Mesothelial cell of epicardium (in vitro differentiated cells): Measurements from ENCODE around the gene LONRF2. TPM values are rescaled to one million over a fixed set of nuclear protein-coding genes. Genes with fewer than 3 reads are reported as not detected.

ENCODE experiments used
- DNase-seq, 2 experiments: peaks; one replicate each; pipeline ENCODE4 v3.0.0; 2021; ENCODE audit warnings: low spot score in 2 of 2; ENCODE audit not compliant: unreplicated experiment in 2 of 2
- H3K27ac Mint-ChIP-seq: 2 replicates; pipeline ENCODE4 v1.8.0; 2021; ENCODE audit warnings: mixed read lengths
- H3K27me3 Mint-ChIP-seq: 2 replicates; pipeline ENCODE4 v1.8.0; 2021; ENCODE audit warnings: low read depth, mixed read lengths
- H3K36me3 Mint-ChIP-seq: 2 replicates; pipeline ENCODE4 v1.8.0; 2021; ENCODE audit warnings: mixed read lengths
- H3K4me1 Mint-ChIP-seq: 2 replicates; pipeline ENCODE4 v1.8.0; 2021; ENCODE audit warnings: mixed read lengths
- H3K4me3 Mint-ChIP-seq: 2 replicates; pipeline ENCODE4 v1.8.0; 2021; ENCODE audit warnings: mild to moderate bottlenecking, moderate library complexity, mixed read lengths
- H3K9me3 Mint-ChIP-seq: 2 replicates; pipeline ENCODE4 v1.8.0; 2021; ENCODE audit warnings: mixed read lengths
- CTCF ChIP-seq: fragments of 200-600 bp; sonication (generic); IDR thresholded peaks from one replicate; pipeline ENCODE4 v1.5.0; 2021; ENCODE audit warnings: antibody characterized with exemption; ENCODE audit not compliant: unreplicated experiment
- total RNA-seq: library from RNA; stranded (reverse); gene quantifications from 3 replicates; pipeline ENCODE4 v1.2.1, GENCODE V29; 2021

The LONRF2 gene
- total RNA-seq, 1 donor from 2014 or later = 13.4 TPM

- TF ChIP-seq CTCF = no peak
- peak in 1 of 2 experiments; percentile 60 for DNase-seq
- Mint-ChIP-seq H3K4me3 (no peak overlapping the region), H3K9me3 (no peaks in the 10 kb centered on the region), H3K4me1 (peaks cover 2% of the 10 kb centered on the region), H3K27ac (no peak overlapping the region), H3K36me3 (peaks cover 24% of the 10 kb centered on the region), H3K27me3 (no peaks in the 10 kb centered on the region)
Measured at GRCh38 chr2:100291152-100291970, 30.9 kb downstream of the LONRF2 start.

- Mint-ChIP-seq H3K27me3 (no peaks in the 10 kb centered on the region), H3K4me3 (no peak overlapping the region), H3K36me3 (peaks cover 19% of the 10 kb centered on the region)
Measured at GRCh38 chr2:100290718-100291151, 31.6 kb downstream of the LONRF2 start.

DNA sequence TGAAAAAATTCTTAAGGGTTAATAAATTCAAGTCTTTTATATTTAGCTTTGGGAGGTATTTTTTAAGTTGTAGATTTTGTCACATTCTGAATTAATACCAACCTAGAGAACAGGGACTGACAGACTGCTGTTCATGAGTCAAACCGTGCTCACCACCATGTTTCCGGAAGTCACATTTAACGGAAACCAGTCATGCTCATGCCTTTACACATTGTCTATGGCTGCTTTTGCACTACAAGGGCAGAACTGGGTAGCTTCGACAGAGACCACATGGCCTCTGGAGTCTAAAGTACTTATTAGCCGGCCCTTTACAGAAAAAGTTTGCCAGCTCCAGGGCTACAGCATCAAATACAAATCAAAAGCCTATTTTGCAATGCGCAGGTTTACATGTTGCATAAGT, 33.3 kb downstream of the LONRF2 start:
- Mint-ChIP-seq H3K36me3 (peaks cover 13% of the 10 kb centered on the region), H3K4me3 (no peak overlapping the region), H3K4me1 (peaks cover 16% of the 10 kb centered on the region), H3K27ac (no peak overlapping the region), H3K27me3 (no peaks in the 10 kb centered on the region), H3K9me3 (no peaks in the 10 kb centered on the region)
- TF ChIP-seq CTCF = no peak
- no peak for DNase-seq

More at GRCh38 chr2:100290718-100291151, 31.6 kb downstream of the LONRF2 start:
- Mint-ChIP-seq H3K9me3 (no peaks in the 10 kb centered on the region), H3K4me1 (peaks cover 7% of the 10 kb centered on the region), H3K27ac (no peak overlapping the region)
- no peak for DNase-seq
- TF ChIP-seq CTCF = no peak

DNA sequence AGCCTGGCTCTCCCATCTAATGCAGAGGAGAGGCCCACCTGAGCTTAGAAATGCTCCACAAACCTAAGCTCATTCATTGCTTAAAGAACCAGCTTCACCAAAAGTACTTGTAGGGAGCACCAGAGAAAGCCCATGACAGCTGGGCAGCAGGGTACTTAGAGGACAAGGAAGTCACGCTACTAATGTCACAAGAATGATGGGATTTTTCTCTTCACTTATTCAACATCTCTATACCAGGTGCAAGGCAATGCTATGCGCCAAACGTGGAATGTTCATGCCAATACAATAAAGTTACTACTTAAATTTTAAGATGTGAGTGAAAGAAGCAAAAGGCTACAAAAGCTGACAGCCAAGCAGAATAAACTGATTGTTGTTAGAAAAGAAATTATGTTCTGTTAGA, 36.0 kb downstream of the LONRF2 start:
- Mint-ChIP-seq H3K36me3 (peaks cover 15% of the 10 kb centered on the region), H3K4me1 (peaks cover 29% of the 10 kb centered on the region), H3K9me3 (no peaks in the 10 kb centered on the region), H3K4me3 (no peak overlapping the region), H3K27me3 (no peaks in the 10 kb centered on the region), H3K27ac (no peak overlapping the region)
- no peak for TF ChIP-seq CTCF
- DNase-seq = no peak

DNA sequence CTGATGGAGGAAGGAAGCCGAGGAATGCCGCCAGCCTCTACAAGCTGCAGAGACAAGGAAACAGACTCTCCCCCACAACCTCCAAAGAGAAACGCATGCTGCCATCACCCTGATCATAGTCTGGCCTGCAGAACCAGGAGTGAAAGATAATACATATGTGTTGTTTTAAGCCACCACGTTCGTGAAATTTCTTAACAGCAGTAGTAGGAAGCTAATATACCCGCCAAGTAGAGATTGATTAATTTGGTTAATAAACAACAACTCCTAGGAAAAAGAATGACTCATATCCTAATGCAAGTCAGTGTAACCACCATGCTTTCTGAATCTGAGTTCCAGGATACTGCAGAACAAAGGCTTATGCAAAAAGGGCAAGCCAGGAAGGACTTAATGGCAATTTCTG, 36.6 kb downstream of the LONRF2 start:
- no peak for DNase-seq
- H3K27ac Mint-ChIP-seq = peak overlapping the region; percentile 4
- H3K4me1 Mint-ChIP-seq = peaks cover 32% of the 10 kb centered on the region
- peaks cover 15% of the 10 kb centered on the region for H3K36me3 Mint-ChIP-seq
- H3K9me3 Mint-ChIP-seq = no peaks in the 10 kb centered on the region
- no peaks in the 10 kb centered on the region for H3K27me3 Mint-ChIP-seq
- no peak overlapping the region for H3K4me3 Mint-ChIP-seq
- TF ChIP-seq CTCF = no peak
